PC-9 (cell line): ENCODE measurements around the gene JSRP1. TPM values are rescaled to one million over a fixed set of nuclear protein-coding genes. Genes with fewer than 3 reads are reported as not detected.

Experiments
- BruUV-seq: library from RNA; stranded (reverse); fragments of 400-500 nt; replicated peaks from 2 replicates; lab custom pipeline; 2021; lab: Mats Ljungman, UMichigan
- CTCF ChIA-PET: fragments of 300-600 bp; sonication (Branson Sonifier 250); formaldehyde crosslinking; loops from one replicate; lab custom pipeline; 2022; ENCODE audit warnings: antibody characterized with exemption; lab: Charles Lee
- POLR2A ChIA-PET: fragments of 300-600 bp; sonication (Branson Sonifier 250); formaldehyde crosslinking; loops from one replicate; lab custom pipeline; 2022; ENCODE audit warnings: antibody characterized with exemption; ENCODE audit not compliant: unreplicated experiment; lab: Charles Lee
- DNase-seq, 2 experiments: peaks; one replicate each; pipeline versions ENCODE4 v3.0.0 to v3.0.0-alpha.2; 2015 to 2022; ENCODE audit warnings: mixed read lengths in 1 of 2
- H2AFZ ChIP-seq: fragments of 200-600 bp; sonication (generic); 2 replicates; pipeline ENCODE4 v1.8.1; 2017; ENCODE audit warnings: antibody characterized with exemption
- H3F3A ChIP-seq: fragments of 200-600 bp; sonication (generic); 2 replicates; pipeline ENCODE4 v1.8.1; 2017; ENCODE audit warnings: antibody characterized with exemption, mild to moderate bottlenecking, low read depth; ENCODE audit not compliant: insufficient read depth
- H3K27ac ChIP-seq: fragments of 200-600 bp; sonication (generic); 2 replicates; pipeline ENCODE4 v1.6.1; 2016; ENCODE audit warnings: mixed run types
- H3K27me3 ChIP-seq: fragments of 200-600 bp; sonication (generic); 2 replicates; pipeline ENCODE4 v1.6.1; 2016; ENCODE audit warnings: low read depth, mixed run types; ENCODE audit not compliant: insufficient read depth
- H3K36me3 ChIP-seq: fragments of 200-600 bp; sonication (generic); 2 replicates; pipeline ENCODE4 v1.6.1; 2016; ENCODE audit warnings: low read depth, mixed run types
- H3K4me1 ChIP-seq: fragments of 200-600 bp; sonication (generic); replicated peaks from 2 replicates; pipeline ENCODE4 v1.6.1; 2016; ENCODE audit warnings: mixed run types; ENCODE audit not compliant: insufficient read depth
- H3K4me2 ChIP-seq: fragments of 200-600 bp; sonication (generic); 2 replicates; pipeline ENCODE4 v1.6.1; 2017; ENCODE audit warnings: mixed run types
- H3K4me3 ChIP-seq: fragments of 200-600 bp; sonication (generic); 2 replicates; pipeline ENCODE4 v1.6.1; 2016; ENCODE audit warnings: mixed run types
- H3K79me2 ChIP-seq: fragments of 200-600 bp; sonication (generic); 2 replicates; pipeline ENCODE4 v1.6.1; 2017; ENCODE audit warnings: low read depth, mixed run types
- H3K9me2 ChIP-seq: fragments of 200-600 bp; sonication (generic); 2 replicates; pipeline ENCODE4 v1.8.1; 2017; ENCODE audit warnings: mild to moderate bottlenecking; ENCODE audit not compliant: insufficient read depth
- H3K9me3 ChIP-seq: fragments of 200-600 bp; sonication (generic); 2 replicates; pipeline ENCODE4 v1.8.1; 2016; ENCODE audit warnings: low read depth; ENCODE audit not compliant: insufficient read depth
- H4K20me1 ChIP-seq: fragments of 200-600 bp; sonication (generic); 2 replicates; pipeline ENCODE4 v1.8.1; 2017; ENCODE audit not compliant: insufficient read depth
- CTCF ChIP-seq: fragments of 200-600 bp; sonication (generic); conservative IDR thresholded peaks from 2 replicates; pipeline ENCODE4 v1.6.1; 2017; ENCODE audit warnings: mixed run types, antibody characterized with exemption, mild to moderate bottlenecking, moderate library complexity
- EZH2 ChIP-seq: fragments of 200-600 bp; sonication (generic); IDR thresholded peaks from 2 replicates; pipeline ENCODE4 v1.8.0; 2017; ENCODE audit warnings: antibody characterized with exemption, low read depth
- intact Hi-C: fragments of 100-400 bp; cut with micrococcal nuclease; formaldehyde crosslinking; loops from one replicate; pipeline ENCODE4 v1.10.0; 2022; ENCODE audit not compliant: unreplicated experiment
- total RNA-seq: library from RNA; stranded (reverse); gene quantifications from 2 replicates; pipeline ENCODE4 v1.2.3, GENCODE V29; 2021

Gene JSRP1
- total RNA-seq, 1 experiment from 2014 or later = 1.1 TPM

GRCh38 chr19:2252797-2253105, 3.5 kb downstream of the JSRP1 start:
- no peaks in the 10 kb centered on the region for H3K9me2 ChIP-seq
- no peak overlapping the region for H3K4me2 ChIP-seq
- H3K9me3 ChIP-seq = no peaks in the 10 kb centered on the region
- no peaks in the 10 kb centered on the region for H4K20me1 ChIP-seq
- no peaks in the 10 kb centered on the region for H3K79me2 ChIP-seq
- H3K27me3 ChIP-seq = no peaks in the 10 kb centered on the region
- no peaks in the 10 kb centered on the region for H3K4me1 ChIP-seq
- no TSS peak for BruUV-seq
- no peak overlapping the region for H3K27ac ChIP-seq
- intact Hi-C loops = no loop called here
- H3F3A ChIP-seq = no peaks in the 10 kb centered on the region
- H3K36me3 ChIP-seq = no peaks in the 10 kb centered on the region
- CTCF ChIA-PET = no interaction called here
- no peak overlapping the region for H2AFZ ChIP-seq
- no peak for DNase-seq
- TF ChIP-seq EZH2 (no peak), CTCF (no peak)
- H3K4me3 ChIP-seq = no peak overlapping the region
- POLR2A ChIA-PET = no interaction called here

GRCh38 chr19:2252055-2252796, 4.0 kb downstream of the JSRP1 start:
- intact Hi-C loops = no loop called here
- no peaks in the 10 kb centered on the region for H3K9me2 ChIP-seq
- no peak for TF ChIP-seq EZH2
- TF ChIP-seq CTCF = no peak
- no peaks in the 10 kb centered on the region for H3F3A ChIP-seq
- H3K79me2 ChIP-seq = no peaks in the 10 kb centered on the region
- no peak overlapping the region for H3K4me3 ChIP-seq
- no TSS peak for BruUV-seq
- H3K4me2 ChIP-seq = no peak overlapping the region
- DNase-seq = no peak
- no peaks in the 10 kb centered on the region for H3K27me3 ChIP-seq
- H3K4me1 ChIP-seq = no peaks in the 10 kb centered on the region
- CTCF ChIA-PET = no interaction called here
- H3K9me3 ChIP-seq = no peaks in the 10 kb centered on the region
- POLR2A ChIA-PET = no interaction called here
- no peak overlapping the region for H3K27ac ChIP-seq
- H3K36me3 ChIP-seq = no peaks in the 10 kb centered on the region
- H2AFZ ChIP-seq = no peak overlapping the region
- no peaks in the 10 kb centered on the region for H4K20me1 ChIP-seq

- BruUV-seq = no TSS peak
- H3K79me2 ChIP-seq = no peaks in the 10 kb centered on the region
- no peak overlapping the region for H3K4me3 ChIP-seq
- no peak for DNase-seq
- H3K4me2 ChIP-seq = no peak overlapping the region
- H3K9me3 ChIP-seq = no peaks in the 10 kb centered on the region
- no peaks in the 10 kb centered on the region for H3K9me2 ChIP-seq
- no peak overlapping the region for H3K27ac ChIP-seq
- TF ChIP-seq CTCF (no peak), EZH2 (no peak)
- no peaks in the 10 kb centered on the region for H3F3A ChIP-seq
- CTCF ChIA-PET = no interaction called here
- H4K20me1 ChIP-seq = 0 out of 2 replicates have a peak, but pooled peaks cover 4% of the 10 kb centered on the region
- H3K27me3 ChIP-seq = no peaks in the 10 kb centered on the region
- H3K4me1 ChIP-seq = no peaks in the 10 kb centered on the region
- intact Hi-C loops = no loop called here
- POLR2A ChIA-PET = no interaction called here
- no peaks in the 10 kb centered on the region for H3K36me3 ChIP-seq
- no peak overlapping the region for H2AFZ ChIP-seq
Observed at GRCh38 chr19:2251106-2252054, 4.8 kb downstream of the JSRP1 start.
